HG02642 (cell line): Measurements from ENCODE around the gene KIF26B.

ENCODE experiments used
- ATAC-seq: cut with Tn5 transposase; IDR thresholded peaks from one replicate; pipeline ENCODE4 v1.9.1; 2021; ENCODE audit warnings: mild to moderate bottlenecking; ENCODE audit not compliant: unreplicated experiment, poor library complexity

KIF26B gene

DNA sequence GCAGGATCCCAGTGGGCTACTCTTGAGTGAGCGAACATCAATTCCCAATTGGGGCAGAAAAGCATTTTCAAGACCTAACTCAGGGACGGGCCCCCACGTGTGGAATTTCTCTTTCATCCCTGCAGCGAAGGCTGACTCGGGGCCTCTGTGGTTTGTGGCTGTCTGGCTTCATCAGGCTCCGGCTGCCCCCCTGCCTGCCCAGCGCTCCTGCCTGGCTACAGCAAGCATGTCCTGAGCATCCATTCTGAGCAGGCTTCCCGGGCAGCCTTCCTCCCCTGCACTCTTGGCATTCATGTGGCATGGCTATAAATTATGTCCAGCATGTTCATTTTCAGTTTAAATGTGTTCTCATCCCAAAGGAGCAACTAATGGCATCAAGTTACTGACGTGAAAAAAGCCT lies 588.1 kb downstream of the KIF26B start:
- no peak for ATAC-seq

GRCh38 chr1:245748240-245748639 lies 593.5 kb downstream of the KIF26B start:
- no peak for ATAC-seq

GRCh38 chr1:245748646-245749045 lies 593.9 kb downstream of the KIF26B start:
- ATAC-seq = no peak

GRCh38 chr1:245749053-245749452 lies 594.3 kb downstream of the KIF26B start:
- no peak for ATAC-seq

DNA sequence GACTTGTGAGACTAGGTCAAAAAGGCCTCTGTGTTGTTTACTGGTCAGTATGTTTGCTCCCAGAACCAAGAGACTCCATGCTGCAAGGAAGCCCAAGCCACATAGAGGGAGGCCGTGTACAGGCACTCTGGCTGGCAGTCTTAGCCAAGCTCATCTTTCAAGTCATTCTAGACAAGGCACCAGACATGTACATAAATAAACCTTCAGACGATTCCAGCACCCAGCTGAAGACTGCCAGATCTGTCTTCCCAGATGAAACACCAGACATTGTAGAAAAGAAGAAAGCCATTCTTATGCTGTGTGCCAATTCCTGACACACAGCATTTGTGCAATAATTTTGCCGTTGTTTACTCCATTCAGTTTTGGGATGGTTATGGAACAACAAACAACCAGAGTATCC lies 595.5 kb downstream of the KIF26B start:
- ATAC-seq = no peak

- no peak for ATAC-seq
Measured at GRCh38 chr1:245751116-245751515, 596.3 kb downstream of the KIF26B start.

- ATAC-seq = no peak
Measured at GRCh38 chr1:245751726-245752470, 597.1 kb downstream of the KIF26B start.

- ATAC-seq = no peak
Measured at GRCh38 chr1:245752561-245752960, 597.8 kb downstream of the KIF26B start.

DNA sequence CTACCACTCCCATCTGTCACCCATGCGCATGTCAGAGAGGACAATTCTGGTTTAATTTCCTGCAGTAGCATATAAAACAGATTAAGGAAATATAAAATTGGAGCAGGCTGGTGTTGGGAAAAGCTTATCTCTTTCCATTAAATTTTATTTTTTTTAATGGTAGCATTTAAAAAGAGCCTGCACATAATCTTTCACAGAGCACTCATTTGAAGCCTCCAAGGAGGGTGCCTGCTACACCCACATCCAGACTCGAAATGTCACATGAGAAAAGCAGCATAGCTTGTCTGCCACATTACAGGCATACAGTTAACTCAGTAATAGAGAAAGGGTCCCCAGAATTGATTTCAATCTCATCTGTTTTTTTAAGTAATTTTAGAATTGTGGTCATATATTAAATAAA lies 599.0 kb downstream of the KIF26B start:
- no peak for ATAC-seq

DNA sequence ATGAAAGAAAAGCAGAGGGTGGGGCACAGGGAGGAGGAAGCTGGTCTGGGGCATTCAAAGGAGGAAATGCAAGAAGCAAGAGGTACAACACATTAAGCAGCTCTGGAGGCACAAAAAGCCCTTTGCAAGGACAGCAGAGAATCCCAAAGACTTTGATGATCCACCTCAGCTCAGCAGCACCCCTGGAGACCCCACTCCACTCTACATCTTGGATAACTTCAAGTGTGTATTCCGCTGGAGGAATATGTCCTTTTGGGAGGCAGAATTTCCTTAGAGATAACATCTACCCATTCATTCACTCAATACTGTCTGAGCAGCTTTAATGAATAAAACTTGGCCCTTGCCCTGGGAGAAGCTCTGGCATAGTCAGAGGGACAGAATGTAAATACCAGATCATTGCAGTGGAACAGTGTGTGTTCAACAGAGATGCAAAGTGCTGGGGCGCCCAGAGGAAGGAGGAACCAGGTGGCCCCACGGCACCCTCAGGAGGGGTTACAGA lies 599.7 kb downstream of the KIF26B start:
- no peak for ATAC-seq
